ENCODE measurements around the gene SLC38A1.
"Not testable (repeated sequence)": the region's sequence is repeated elsewhere in the genome, so short reads cannot be mapped to it uniquely, and the experiment has no call there.

Gene SLC38A1

GRCh38 chr12:46268583-46269428, at the start of gene SLC38A1:
TSS of gene SLC38A1 (minus strand) at chr12:46269043. CDS start at chr12:46239800, 29,243 bp downstream.
- no peak for FAIRE-seq

GRCh38 chr12:46318037-46318436, 49.2 kb upstream of the SLC38A1 start:
- FAIRE-seq, result no peak

GRCh38 chr12:46304070-46304469, 35.2 kb upstream of the SLC38A1 start:
- no peak for FAIRE-seq

- no peak for FAIRE-seq
Observed at GRCh38 chr12:46303039-46303666, 34.3 kb upstream of the SLC38A1 start.

DNA sequence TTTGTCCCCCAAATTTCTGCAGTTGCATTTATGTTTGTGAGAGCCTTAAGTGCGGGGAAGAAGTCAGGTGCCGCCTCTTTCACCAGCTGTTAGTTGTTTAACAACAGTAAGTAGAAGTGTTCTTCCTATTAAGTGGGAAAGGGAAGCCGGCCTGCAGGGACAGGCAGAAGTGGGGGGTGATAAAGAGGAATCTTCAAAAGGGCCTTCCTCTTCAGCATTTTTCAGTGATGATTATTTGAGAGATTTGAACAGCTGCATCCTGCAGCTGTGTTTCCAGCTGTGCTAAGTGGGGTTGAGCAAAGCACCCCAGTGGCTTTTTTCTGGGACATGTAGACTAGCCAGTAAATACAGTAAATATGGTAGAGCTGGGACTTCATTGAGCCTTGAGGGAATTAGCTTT, 32.1 kb upstream of the SLC38A1 start:
- no peak for FAIRE-seq

GRCh38 chr12:46299851-46300250, 31.0 kb upstream of the SLC38A1 start:
- no peak for FAIRE-seq

DNA sequence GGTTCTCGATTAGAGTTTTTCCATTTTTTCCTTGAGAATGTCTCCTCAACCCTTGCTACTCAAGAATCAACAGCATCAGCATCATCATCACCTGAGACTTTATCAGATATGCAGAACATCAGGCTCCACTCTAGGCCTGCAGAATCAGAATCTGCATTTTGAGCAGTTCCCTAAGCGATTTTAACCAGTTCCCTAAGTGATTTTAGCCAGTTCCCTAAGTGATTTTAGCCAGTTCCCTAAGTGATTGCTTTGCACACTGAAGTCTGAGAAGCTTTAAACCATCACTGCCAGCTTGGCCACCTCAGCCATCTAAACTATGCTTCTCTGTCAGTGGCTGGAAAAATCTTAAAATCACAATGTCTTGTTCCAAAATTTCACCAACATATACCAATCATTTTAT, 29.4 kb upstream of the SLC38A1 start:
- FAIRE-seq, result no peak

DNA sequence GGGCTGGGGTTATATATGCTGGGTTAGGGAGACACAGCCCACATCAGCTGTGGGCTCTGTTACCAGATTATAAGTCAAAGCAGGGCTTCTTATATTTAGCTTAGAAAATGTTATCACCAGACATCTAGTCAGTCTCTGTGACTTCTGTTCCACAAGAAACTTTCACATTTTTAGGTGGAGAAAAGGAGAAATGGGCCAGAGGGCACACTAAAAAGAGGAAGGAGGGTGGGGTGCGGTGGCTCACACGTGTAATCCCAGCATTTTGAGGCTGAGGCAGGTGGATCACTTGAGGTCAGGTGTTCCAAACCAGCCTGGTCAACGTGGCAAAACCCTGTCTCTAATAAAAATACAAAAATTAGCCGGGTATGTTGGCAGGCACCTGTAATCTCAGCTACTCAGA, 28.0 kb upstream of the SLC38A1 start:
- FAIRE-seq, result no peak

GRCh38 chr12:46292754-46293402, 24.0 kb upstream of the SLC38A1 start:
- FAIRE-seq, result no peak

GRCh38 chr12:46291953-46292352, 23.1 kb upstream of the SLC38A1 start:
- not testable (repeated sequence) for FAIRE-seq

GRCh38 chr12:46285177-46285576, 16.3 kb upstream of the SLC38A1 start:
- not testable (repeated sequence) for FAIRE-seq

- FAIRE-seq, result no peak
Observed at GRCh38 chr12:46282829-46283228, 14.0 kb upstream of the SLC38A1 start.

GRCh38 chr12:46276756-46277155, 7.9 kb upstream of the SLC38A1 start:
- no peak for FAIRE-seq

DNA sequence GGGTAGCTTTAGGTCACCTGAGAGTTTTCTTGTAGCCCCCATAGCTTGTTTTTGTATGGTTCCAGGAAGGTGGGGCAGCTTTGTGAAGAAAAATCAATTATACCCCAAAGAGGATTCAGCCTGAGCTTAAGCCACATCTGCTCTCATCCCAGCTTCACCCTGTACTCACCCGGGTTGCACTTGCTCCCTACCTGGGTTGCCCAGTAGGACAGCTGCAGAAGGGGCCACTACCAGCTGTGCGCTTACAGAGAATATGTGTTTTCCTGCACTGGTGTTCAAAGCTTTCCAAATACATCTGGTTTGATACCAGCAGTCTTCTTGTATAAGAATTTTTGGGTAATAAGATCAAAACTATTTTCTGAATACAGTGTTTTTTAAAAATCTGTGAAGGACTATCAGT, 3.0 kb upstream of the SLC38A1 start:
- no peak for FAIRE-seq

- FAIRE-seq, result no peak
Observed at GRCh38 chr12:46269429-46270241, 792 bp upstream of the SLC38A1 start.

DNA sequence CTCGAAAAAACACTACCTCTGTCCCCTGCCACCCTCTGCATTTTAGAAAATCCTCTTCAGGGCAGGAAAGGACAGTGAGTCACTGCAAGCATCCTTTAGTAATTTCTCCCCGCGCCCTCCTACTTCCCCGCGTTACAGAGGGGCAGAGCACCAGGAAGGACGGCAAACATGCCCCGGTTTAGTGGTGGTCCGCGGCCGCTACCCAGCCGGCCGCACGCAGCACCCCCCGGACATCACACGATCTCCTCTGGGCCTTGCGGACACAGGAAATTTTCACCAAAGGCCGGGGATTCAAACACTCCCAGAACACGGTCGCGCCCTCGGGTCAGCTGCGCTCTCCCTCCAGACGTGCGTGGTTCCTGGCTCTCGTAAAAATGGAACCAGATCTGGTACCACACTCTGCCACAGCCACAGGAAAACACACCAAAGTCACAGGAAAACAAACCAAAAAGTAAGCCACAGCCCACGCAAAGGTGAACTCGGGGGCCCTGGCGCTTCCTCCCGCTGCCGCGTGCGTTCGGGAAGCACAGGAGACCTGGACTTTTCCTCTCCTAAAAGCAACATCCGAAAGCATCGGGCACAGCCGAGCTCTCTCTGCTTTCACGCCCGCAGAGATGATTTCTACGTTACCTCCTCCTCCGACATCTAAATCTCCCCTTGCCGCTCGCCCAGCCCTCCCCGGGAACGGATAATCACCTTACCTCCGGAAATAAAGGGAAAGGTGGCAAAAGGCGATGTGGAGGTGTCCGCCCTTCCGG, 839 bp downstream of the SLC38A1 start:
- FAIRE-seq, result no peak

DNA sequence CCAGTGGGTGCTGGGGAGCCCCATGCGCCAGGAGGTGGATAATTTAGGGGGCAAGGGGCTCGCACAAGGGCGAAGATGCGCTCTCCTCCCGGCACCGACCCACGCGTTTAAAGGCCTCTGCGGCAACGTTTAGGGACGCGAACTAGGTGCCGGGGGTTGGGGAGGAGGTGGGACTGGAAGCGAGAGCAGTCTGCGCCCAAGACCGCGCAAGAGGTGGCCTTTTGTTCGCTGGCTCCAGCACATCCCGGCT, 1.3 kb downstream of the SLC38A1 start:
- no peak for FAIRE-seq

GRCh38 chr12:46266869-46267574, 1.8 kb downstream of the SLC38A1 start:
- FAIRE-seq, result no peak

DNA sequence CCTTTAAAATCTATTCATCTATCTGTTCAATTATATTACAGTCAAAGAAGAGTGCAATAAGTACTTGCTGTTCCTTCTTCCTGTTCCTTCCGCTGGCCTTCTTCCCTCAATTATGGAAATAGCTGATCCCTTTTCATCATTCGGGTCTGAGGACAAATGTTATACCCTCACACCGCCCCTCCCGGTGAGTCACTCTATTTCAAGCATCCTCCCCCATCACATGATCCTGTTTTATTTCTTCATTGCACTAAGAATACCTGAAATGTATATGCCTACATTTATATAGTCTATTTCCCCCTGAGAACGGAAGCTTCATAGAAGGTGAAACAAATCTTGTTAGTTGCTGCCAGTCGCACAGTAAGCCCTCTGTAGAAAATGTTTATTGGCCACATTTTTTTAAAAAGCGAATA, 2.5 kb downstream of the SLC38A1 start:
- no peak for FAIRE-seq

DNA sequence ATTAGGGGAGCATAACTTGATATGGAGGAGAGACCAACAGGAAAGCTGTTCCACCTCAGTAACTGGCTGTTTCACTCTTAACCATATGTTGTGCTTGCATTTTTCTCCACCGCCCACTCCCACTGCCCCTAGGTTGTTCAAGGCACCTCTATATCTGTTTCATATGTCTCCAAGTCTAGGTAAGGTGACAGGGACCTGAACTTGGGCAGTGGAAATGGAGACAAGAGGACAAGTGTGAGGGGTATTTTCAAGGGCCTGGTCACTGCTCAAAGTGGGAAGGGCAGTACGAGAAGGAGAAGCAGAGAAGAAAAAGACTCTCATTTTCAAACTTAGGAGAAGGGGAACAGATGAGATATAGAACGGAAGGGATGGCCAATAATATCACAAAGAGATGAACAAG, 3.1 kb downstream of the SLC38A1 start:
- FAIRE-seq, result no peak

DNA sequence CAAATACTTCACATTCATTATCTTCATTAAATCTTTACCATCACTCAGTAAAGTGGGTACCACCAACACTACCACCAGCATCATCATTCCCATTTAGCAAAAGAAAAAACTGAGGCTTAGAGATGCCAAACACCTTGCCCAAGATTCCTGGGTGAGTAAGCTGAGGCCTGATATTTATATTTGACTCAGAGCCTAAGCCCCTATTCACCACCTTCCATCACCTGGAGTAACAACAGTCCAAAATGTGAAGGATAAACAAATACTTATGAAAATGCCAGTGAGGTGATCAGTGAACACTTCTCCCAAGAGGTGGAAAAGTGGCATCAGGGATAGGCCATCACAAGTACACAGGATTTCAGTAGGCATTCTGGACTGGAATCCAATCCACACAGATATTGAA, 3.7 kb downstream of the SLC38A1 start:
- FAIRE-seq, result no peak

GRCh38 chr12:46264057-46264456, 4.8 kb downstream of the SLC38A1 start:
- FAIRE-seq, result no peak

Data from TTC549 (cell line).